Measurements from ENCODE around the gene CLIP2. TPM values are rescaled to one million over a fixed set of nuclear protein-coding genes. Genes with fewer than 3 reads are reported as not detected.
A peak's percentile ranks its signal among the peaks of the same experiment; 100 is the strongest.
"Not testable (repeated sequence)": the region's sequence is repeated elsewhere in the genome, so short reads cannot be mapped to it uniquely, and the experiment has no call there.

The CLIP2 gene
- total RNA-seq, 1 donor from 2014 or later = 24.3 TPM

- no peak for TF ChIP-seq POLR2A (IDR thresholded peaks at IDR 0.05)
- no peak for TF ChIP-seq CTCF (IDR thresholded peaks at IDR 0.05)
- no peak for TF ChIP-seq POLR2AphosphoS5 (IDR thresholded peaks at IDR 0.05; ENCODE audit: insufficient read depth in 1 of 2, low read depth in 1 of 2)
- H3K27ac ChIP-seq = no peak overlapping the region
- intact Hi-C loops (cut with DNase I) = no loop called here
- no peak for DNase-seq (ENCODE audit: extremely low spot score in 2 of 2)
- H3K36me3 ChIP-seq = peaks cover 0 to 40% of the 10 kb centered on the region in 2 donors
- H3K4me1 ChIP-seq = no peaks in the 10 kb centered on the region
- H3K4me3 ChIP-seq = no peak overlapping the region
- H3K9me3 ChIP-seq = no peaks in the 10 kb centered on the region
- no peaks in the 10 kb centered on the region for H3K27me3 ChIP-seq
Observed at GRCh38 chr7:74399006-74399405, 109.8 kb downstream of the CLIP2 start.

- no peak for DNase-seq (ENCODE audit: extremely low spot score in 2 of 2)
- Histone ChIP-seq H3K4me1 (no peaks in the 10 kb centered on the region), H3K27ac (no peak overlapping the region), H3K36me3 (peaks cover 0 to 46% of the 10 kb centered on the region in 2 donors), H3K27me3 (no peaks in the 10 kb centered on the region), H3K4me3 (no peak overlapping the region), H3K9me3 (no peaks in the 10 kb centered on the region)
- TF ChIP-seq POLR2A (IDR thresholded peaks at IDR 0.05) (no peak), CTCF (IDR thresholded peaks at IDR 0.05) (no peak), POLR2AphosphoS5 (IDR thresholded peaks at IDR 0.05; ENCODE audit: insufficient read depth in 1 of 2, low read depth in 1 of 2) (no peak)
- intact Hi-C loops (cut with DNase I) = no loop called here
Observed at GRCh38 chr7:74400420-74401136, 111.4 kb downstream of the CLIP2 start.

GRCh38 chr7:74401137-74401859 lies 112.1 kb downstream of the CLIP2 start:
- Histone ChIP-seq H3K27me3 (no peaks in the 10 kb centered on the region), H3K9me3 (no peaks in the 10 kb centered on the region), H3K36me3 (peaks cover 0 to 40% of the 10 kb centered on the region in 2 donors), H3K27ac (no peak overlapping the region), H3K4me3 (no peak overlapping the region), H3K4me1 (no peaks in the 10 kb centered on the region)
- DNase-seq (ENCODE audit: extremely low spot score in 2 of 2) = no peak
- intact Hi-C loops (cut with DNase I) = no loop called here
- TF ChIP-seq POLR2A (IDR thresholded peaks at IDR 0.05) (no peak), CTCF (IDR thresholded peaks at IDR 0.05) (peak; percentile 89 to 98 (median 90))

GRCh38 chr7:74402668-74403067 lies 113.5 kb downstream of the CLIP2 start:
- DNase-seq (ENCODE audit: extremely low spot score in 2 of 2); H3K4me3 ChIP-seq; H3K9me3 ChIP-seq; H3K4me1 ChIP-seq; H3K27me3 ChIP-seq; intact Hi-C loops (cut with DNase I); H3K27ac ChIP-seq: not testable (repeated sequence)
- H3K36me3 ChIP-seq = peaks cover 0 to 33% of the 10 kb centered on the region in 2 donors

GRCh38 chr7:74403521-74404387 lies 114.5 kb downstream of the CLIP2 start:
- intact Hi-C loops (cut with DNase I) = no loop called here
- H3K4me3 ChIP-seq = no peak overlapping the region
- peaks cover 0 to 26% of the 10 kb centered on the region in 2 donors for H3K36me3 ChIP-seq
- H3K9me3 ChIP-seq = no peaks in the 10 kb centered on the region
- no peak overlapping the region for H3K27ac ChIP-seq
- no peaks in the 10 kb centered on the region for H3K4me1 ChIP-seq
- DNase-seq (ENCODE audit: extremely low spot score in 2 of 2) = no peak
- no peaks in the 10 kb centered on the region for H3K27me3 ChIP-seq
- TF ChIP-seq CTCF (IDR thresholded peaks at IDR 0.05) (no peak), POLR2A (IDR thresholded peaks at IDR 0.05) (no peak), POLR2AphosphoS5 (IDR thresholded peaks at IDR 0.05; ENCODE audit: insufficient read depth in 1 of 2, low read depth in 1 of 2) (no peak)

Data from vagina (tissue), 2 donors.